Aorta (tissue), 5 donors: Measurements from ENCODE around the gene CA9. TPM values are rescaled to one million over a fixed set of nuclear protein-coding genes. Genes with fewer than 3 reads are reported as not detected.
"Not testable (repeated sequence)": the region's sequence is repeated elsewhere in the genome, so short reads cannot be mapped to it uniquely, and the experiment has no call there.

Source experiments
- ATAC-seq: fragments of 200-7000 bp; cut with Tn5 transposase; one replicate; pipeline ENCODE4 v1.9.1; 2022; ENCODE audit warnings: moderate library complexity; ENCODE audit not compliant: low FRiP score
- DNase-seq, 2 donors: peaks; one replicate each; pipeline ENCODE4 v3.0.0-alpha.2; 2020
- H3K27ac ChIP-seq, 2 donors: one replicate each; pipeline ENCODE4 v1.5.1; 2013; ENCODE audit warnings: low read length in 2 of 2, mild to moderate bottlenecking in 2 of 2, moderate library complexity in 2 of 2, control low read depth in 1 of 2, inconsistent platforms in 1 of 2, low read depth in 1 of 2
- H3K27me3 ChIP-seq, 2 donors: one replicate each; pipeline ENCODE4 v1.6.1; 2013; ENCODE audit warnings: control low read depth in 1 of 2, low read length in 1 of 2, mild to moderate bottlenecking in 1 of 2, moderate library complexity in 1 of 2; ENCODE audit not compliant: insufficient read depth in 2 of 2, control insufficient read depth in 1 of 2
- H3K36me3 ChIP-seq, 2 donors: one replicate each; pipeline ENCODE4 v1.6.1; 2013; ENCODE audit warnings: control low read depth in 1 of 2, low read length in 1 of 2, mild to moderate bottlenecking in 1 of 2; ENCODE audit not compliant: insufficient read depth in 2 of 2, control insufficient read depth in 1 of 2
- H3K4me1 ChIP-seq, 2 donors: one replicate each; pipeline ENCODE4 v1.6.1; 2013; ENCODE audit warnings: low read length in 2 of 2, control low read depth in 1 of 2, mild to moderate bottlenecking in 1 of 2, moderate library complexity in 1 of 2; ENCODE audit not compliant: insufficient read depth in 2 of 2, control insufficient read depth in 1 of 2
- H3K4me3 ChIP-seq, 2 donors: one replicate each; pipeline ENCODE4 v1.5.1; 2013; ENCODE audit warnings: low read length in 2 of 2, control low read depth in 1 of 2, mild to moderate bottlenecking in 1 of 2
- H3K9me3 ChIP-seq: one replicate; pipeline ENCODE4 v1.6.1; 2013; ENCODE audit warnings: mild to moderate bottlenecking, low read length; ENCODE audit not compliant: control insufficient read depth
- whole genome bisulfite sequencing, 2 donors: extraction: QIAGEN DNeasy Blood & Tissue Kit; methylation state at CpG; one replicate each; pipeline ENCODE4 v1.1.7; 2013; 5-methylcytosine and 5-hydroxymethylcytosine counted together
- intact Hi-C, 2 donors: fragments of 100-400 bp; cut with DNase I; formaldehyde crosslinking; loops; one replicate each; pipeline versions ENCODE4 v1.14.2 to v1.15.0; 2022
- polyA plus RNA-seq, 2 donors: library from polyadenylated mRNA; stranded (reverse); fragments of 200-250 nt; gene quantifications; one replicate each; pipeline ENCODE4 v1.2.3, GENCODE V29; 2013
- total RNA-seq, 2 donors: library from RNA; stranded (reverse); fragmentation: NEBNext Ultra II Directional; extraction: Animal tissue kit (Norgen Biotek cat#: 25700); gene quantifications; one replicate each; pipeline ENCODE4 v1.2.1, GENCODE V29; 2021
- donor health status: healthy with polysubstance abuse.
- donor health status: Bipolar disorder and iron deficiency.
- donor health status: DM: no; HTN: no; CAD: no.
- donor health status: DM: no; HTN: no; CAD: no.
- donor health status: DM: yes; HTN: yes; CAD: no.

Gene CA9
- total and polyA plus RNA-seq, 4 donors: 0.79 to 8.8 (median 4.3) TPM; not detected in 1

GRCh38 chr9:35638751-35639150 lies 35.0 kb upstream of the CA9 start:
- H3K36me3 ChIP-seq, H3K9me3 ChIP-seq, DNase-seq, ATAC-seq, intact Hi-C loops, H3K27ac ChIP-seq, H3K4me3 ChIP-seq, H3K4me1 ChIP-seq, H3K27me3 ChIP-seq: not testable (repeated sequence)
- WGBS, 2 donors: 86 to 88% methylated on average over 7 of the region's 8 CpGs

- H3K4me1 ChIP-seq, DNase-seq, H3K9me3 ChIP-seq, ATAC-seq, H3K4me3 ChIP-seq, H3K36me3 ChIP-seq, intact Hi-C loops, H3K27me3 ChIP-seq, H3K27ac ChIP-seq: not testable (repeated sequence)
- WGBS, 2 donors: 85 to 91% methylated on average over 1 of the region's 1 CpG
Measured at GRCh38 chr9:35639225-35639624, 34.5 kb upstream of the CA9 start.

GRCh38 chr9:35639631-35640030 lies 34.1 kb upstream of the CA9 start:
- no peak for DNase-seq
- no peak overlapping the region for H3K4me3 ChIP-seq
- no peaks in the 10 kb centered on the region for H3K9me3 ChIP-seq
- no peak overlapping the region for H3K27ac ChIP-seq
- no peaks in the 10 kb centered on the region for H3K4me1 ChIP-seq
- ATAC-seq: no peak
- 84 to 88% methylated on average over 1 of the region's 1 CpG for WGBS, 2 donors
- intact Hi-C loops: loop anchor here in 1 of 2 donors (10.0 kb wide), 1 partner anchor 75 kb away; a partner anchor contains a TSS
- H3K27me3 ChIP-seq: no peaks in the 10 kb centered on the region
- H3K36me3 ChIP-seq: no peaks in the 10 kb centered on the region

- not testable (repeated sequence) for H3K4me3 ChIP-seq, H3K4me1 ChIP-seq, H3K27ac ChIP-seq, ATAC-seq, H3K27me3 ChIP-seq, H3K9me3 ChIP-seq, H3K36me3 ChIP-seq, DNase-seq
- 97% methylated on average over 15 of the region's 15 CpGs for WGBS, 2 donors
- intact Hi-C loops: loop anchor here in 1 of 2 donors (10.0 kb wide), 1 partner anchor 76 kb away; a partner anchor contains a TSS
Measured at GRCh38 chr9:35640431-35640830, 33.3 kb upstream of the CA9 start.

- not testable (repeated sequence) for H3K4me1 ChIP-seq, H3K36me3 ChIP-seq, H3K27ac ChIP-seq, H3K27me3 ChIP-seq, DNase-seq, H3K4me3 ChIP-seq, ATAC-seq, H3K9me3 ChIP-seq
- 90 to 92% methylated on average over 3 of the region's 3 CpGs for WGBS, 2 donors
- intact Hi-C loops: loop anchor here in 1 of 2 donors (10.0 kb wide), 1 partner anchor 77 kb away; a partner anchor contains a TSS
Measured at GRCh38 chr9:35641478-35641877, 32.2 kb upstream of the CA9 start.

GRCh38 chr9:35643046-35643445 lies 30.7 kb upstream of the CA9 start:
- Histone ChIP-seq H3K27me3 (no peaks in the 10 kb centered on the region), H3K4me1 (no peaks in the 10 kb centered on the region), H3K27ac (no peak overlapping the region), H3K4me3 (no peak overlapping the region), H3K9me3 (no peaks in the 10 kb centered on the region), H3K36me3 (no peaks in the 10 kb centered on the region)
- intact Hi-C loops: loop anchor here in 1 of 2 donors (10.0 kb wide), 1 partner anchor 78 kb away; a partner anchor contains a TSS
- 94% methylated on average over 12 of the region's 12 CpGs for WGBS, 2 donors
- DNase-seq: no peak
- no peak for ATAC-seq

GRCh38 chr9:35645736-35646135 lies 28.0 kb upstream of the CA9 start:
- WGBS, 2 donors: 19 to 27% methylated on average over 10 of the region's 10 CpGs
- peak overlapping the region in 1 of 2 donors; percentile 31 for H3K27ac ChIP-seq
- intact Hi-C loops: loop anchor here in 1 of 2 donors (5.0 to 10.0 kb wide), 2 partner anchors 38 to 81 kb away; partner anchors contain the start of gene TESK1

GRCh38 chr9:35646153-35646532 lies 27.6 kb upstream of the CA9 start:
- intact Hi-C loops: loop anchor here in 1 of 2 donors (5.0 to 10.0 kb wide), 2 partner anchors 39 to 81 kb away; partner anchors contain the start of gene TESK1
- no peaks in the 10 kb centered on the region for H3K9me3 ChIP-seq
- 1% methylated on average over 11 of the region's 11 CpGs for WGBS, 2 donors
- H3K4me1 ChIP-seq: no peaks in the 10 kb centered on the region
- DNase-seq (peak in 1 of 2 donors; percentile 55), ATAC-seq (peak; percentile 27)
- peak overlapping the region; percentile 37 to 50 for H3K4me3 ChIP-seq
- H3K36me3 ChIP-seq: no peaks in the 10 kb centered on the region
- no peaks in the 10 kb centered on the region for H3K27me3 ChIP-seq
- H3K27ac ChIP-seq: peak overlapping the region; percentile 31 to 62

More at GRCh38 chr9:35645736-35646135, 28.0 kb upstream of the CA9 start:
- not testable (repeated sequence) for DNase-seq, H3K4me1 ChIP-seq, H3K36me3 ChIP-seq, H3K27me3 ChIP-seq, H3K4me3 ChIP-seq, H3K9me3 ChIP-seq, ATAC-seq

GRCh38 chr9:35646533-35647265 lies 27.0 kb upstream of the CA9 start:
- intact Hi-C loops: loop anchor here in 1 of 2 donors (5.0 to 10.0 kb wide), 2 partner anchors 39 to 82 kb away; partner anchors contain the start of gene TESK1
- Histone ChIP-seq H3K9me3 (no peaks in the 10 kb centered on the region), H3K27me3 (no peaks in the 10 kb centered on the region), H3K4me1 (no peaks in the 10 kb centered on the region), H3K4me3 (peak overlapping the region; percentile 37 to 50), H3K36me3 (no peaks in the 10 kb centered on the region), H3K27ac (peak overlapping the region; percentile 31 to 62)
- peak; percentile 97 to 98 for DNase-seq
- ATAC-seq: peak; percentile 97
- 1% methylated on average over 52 to 58 of the region's 58 CpGs for WGBS, 2 donors
